Measurements from ENCODE around the gene WDR35.
"Not testable (repeated sequence)": the region's sequence is repeated elsewhere in the genome, so short reads cannot be mapped to it uniquely, and the experiment has no call there.

The WDR35 gene

GRCh38 chr2:19890104-19890503 is 99.8 kb downstream of the WDR35 start:
- no peak for DNase-seq

GRCh38 chr2:19888831-19889230 is 101.1 kb downstream of the WDR35 start:
- no peak for DNase-seq

- DNase-seq: no peak
These were observed 102.4 kb downstream of the WDR35 start for GRCh38 chr2:19887510-19887909.

- no peak for DNase-seq
These were observed 103.6 kb downstream of the WDR35 start for GRCh38 chr2:19886261-19886660.

- no peak for DNase-seq
These were observed 104.1 kb downstream of the WDR35 start for GRCh38 chr2:19885791-19886190.

GRCh38 chr2:19883971-19884720 is 105.8 kb downstream of the WDR35 start:
- DNase-seq: no peak

- no peak for DNase-seq
These were observed 106.4 kb downstream of the WDR35 start for GRCh38 chr2:19883486-19883885.

GRCh38 chr2:19882286-19882685 is 107.6 kb downstream of the WDR35 start:
- no peak for DNase-seq

GRCh38 chr2:19881908-19882265 is 108.0 kb downstream of the WDR35 start:
- no peak for DNase-seq

- no peak for DNase-seq
These were observed 108.5 kb downstream of the WDR35 start for GRCh38 chr2:19881221-19881907.

- DNase-seq: not testable (repeated sequence)
These were observed 109.7 kb downstream of the WDR35 start for GRCh38 chr2:19880191-19880590.

- DNase-seq: no peak
These were observed 110.8 kb downstream of the WDR35 start for GRCh38 chr2:19879120-19879519.

- DNase-seq: no peak
These were observed 111.4 kb downstream of the WDR35 start for GRCh38 chr2:19878268-19879046.

GRCh38 chr2:19876751-19877150 is 113.2 kb downstream of the WDR35 start:
- no peak for DNase-seq

GRCh38 chr2:19875280-19875679 is 114.6 kb downstream of the WDR35 start:
- no peak for DNase-seq

- DNase-seq: no peak
These were observed 115.2 kb downstream of the WDR35 start for GRCh38 chr2:19874726-19875125.

GRCh38 chr2:19873014-19873413 is 116.9 kb downstream of the WDR35 start:
- no peak for DNase-seq

- no peak for DNase-seq
These were observed 117.6 kb downstream of the WDR35 start for GRCh38 chr2:19872302-19872701.

- DNase-seq: no peak
These were observed 118.1 kb downstream of the WDR35 start for GRCh38 chr2:19871836-19872235.

GRCh38 chr2:19870792-19871191 is 119.1 kb downstream of the WDR35 start:
- no peak for DNase-seq

- no peak for DNase-seq
These were observed 121.0 kb downstream of the WDR35 start for GRCh38 chr2:19868701-19869580.

- DNase-seq: no peak
These were observed 121.7 kb downstream of the WDR35 start for GRCh38 chr2:19868224-19868623.

- no peak for DNase-seq
These were observed 123.1 kb downstream of the WDR35 start for GRCh38 chr2:19866771-19867170.

Data from GDM1 (cell line).